ENCODE measurements around the gene HP1BP3.

DNA sequence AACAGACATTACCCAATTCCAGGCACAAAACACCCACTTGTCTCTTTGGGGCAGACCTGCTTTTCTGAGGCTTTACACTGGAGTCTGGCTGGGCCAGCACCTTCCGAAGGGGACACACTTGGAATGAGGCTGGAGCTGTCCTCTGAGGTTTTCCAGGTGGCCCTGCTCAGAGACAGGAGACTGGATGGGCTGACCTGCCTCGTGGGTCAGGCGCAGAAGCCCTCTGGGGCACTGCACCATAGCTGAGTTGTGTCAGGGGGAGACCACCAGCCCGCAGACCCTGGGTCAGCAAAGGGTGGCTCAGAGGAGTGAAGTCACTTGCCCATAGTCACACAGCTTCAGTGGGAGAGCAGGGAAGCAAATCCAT, 56.4 kb downstream of the HP1BP3 start:
- TF ChIP-seq, protein P1, sequence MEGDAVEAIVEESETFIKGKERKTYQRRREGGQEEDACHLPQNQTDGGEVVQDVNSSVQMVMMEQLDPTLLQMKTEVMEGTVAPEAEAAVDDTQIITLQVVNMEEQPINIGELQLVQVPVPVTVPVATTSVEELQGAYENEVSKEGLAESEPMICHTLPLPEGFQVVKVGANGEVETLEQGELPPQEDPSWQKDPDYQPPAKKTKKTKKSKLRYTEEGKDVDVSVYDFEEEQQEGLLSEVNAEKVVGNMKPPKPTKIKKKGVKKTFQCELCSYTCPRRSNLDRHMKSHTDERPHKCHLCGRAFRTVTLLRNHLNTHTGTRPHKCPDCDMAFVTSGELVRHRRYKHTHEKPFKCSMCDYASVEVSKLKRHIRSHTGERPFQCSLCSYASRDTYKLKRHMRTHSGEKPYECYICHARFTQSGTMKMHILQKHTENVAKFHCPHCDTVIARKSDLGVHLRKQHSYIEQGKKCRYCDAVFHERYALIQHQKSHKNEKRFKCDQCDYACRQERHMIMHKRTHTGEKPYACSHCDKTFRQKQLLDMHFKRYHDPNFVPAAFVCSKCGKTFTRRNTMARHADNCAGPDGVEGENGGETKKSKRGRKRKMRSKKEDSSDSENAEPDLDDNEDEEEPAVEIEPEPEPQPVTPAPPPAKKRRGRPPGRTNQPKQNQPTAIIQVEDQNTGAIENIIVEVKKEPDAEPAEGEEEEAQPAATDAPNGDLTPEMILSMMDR (IDR thresholded peaks at IDR 0.05; ENCODE audit: low read depth, low read length, poor library complexity, severe bottlenecking), result no peak
- no peak for TF ChIP-seq EZH2phosphoT487 (IDR thresholded peaks at IDR 0.05; ENCODE audit: borderline replicate concordance, low read length)

All from DOHH2 (cell line).